ENCODE measurements around the gene LRRTM4.

LRRTM4 gene

GRCh38 chr2:76930056-76930744, 592.0 kb downstream of the LRRTM4 start:
- no peak for TF ChIP-seq CTCF (IDR thresholded peaks at IDR 0.05)

GRCh38 chr2:76928026-76928425, 594.1 kb downstream of the LRRTM4 start:
- no peak for TF ChIP-seq CTCF (IDR thresholded peaks at IDR 0.05)

GRCh38 chr2:76921006-76921405, 601.2 kb downstream of the LRRTM4 start:
- no peak for TF ChIP-seq CTCF (IDR thresholded peaks at IDR 0.05)

- no peak for TF ChIP-seq CTCF (IDR thresholded peaks at IDR 0.05)
Measured at GRCh38 chr2:76895469-76895868, 626.7 kb downstream of the LRRTM4 start.

GRCh38 chr2:76870581-76870980, 651.6 kb downstream of the LRRTM4 start:
- no peak for TF ChIP-seq CTCF (IDR thresholded peaks at IDR 0.05)

GRCh38 chr2:76870011-76870410, 652.2 kb downstream of the LRRTM4 start:
- no peak; the same call in 1 of the 2 replicates for TF ChIP-seq CTCF (IDR thresholded peaks at IDR 0.05)

- TF ChIP-seq CTCF (IDR thresholded peaks at IDR 0.05) = no peak
Measured at GRCh38 chr2:76867854-76868253, 654.3 kb downstream of the LRRTM4 start.

- no peak for TF ChIP-seq CTCF (IDR thresholded peaks at IDR 0.05)
Measured at GRCh38 chr2:76866464-76866863, 655.7 kb downstream of the LRRTM4 start.
